ENCODE data around the gene TNFRSF12A.

Gene TNFRSF12A

GRCh38 chr16:3012828-3013420 lies 7.2 kb upstream of the TNFRSF12A start, which contains the start of gene CLDN9:
CLDN9 (plus strand) TSS chr16:3012923; CDS start chr16:3013363, 440 bp downstream.
- no peak for DNase-seq

- DNase-seq, result no peak
Measured at GRCh38 chr16:3013491-3013951, 6.6 kb upstream of the TNFRSF12A start.

GRCh38 chr16:3013998-3014690 lies 6.0 kb upstream of the TNFRSF12A start:
- DNase-seq, result no peak

GRCh38 chr16:3014971-3015370 lies 5.2 kb upstream of the TNFRSF12A start:
- DNase-seq, result no peak

- DNase-seq, result no peak
Measured at GRCh38 chr16:3015865-3016521, 4.2 kb upstream of the TNFRSF12A start.

- no peak for DNase-seq
Measured at GRCh38 chr16:3017344-3017743, 2.8 kb upstream of the TNFRSF12A start.

- DNase-seq, result no peak
Measured at GRCh38 chr16:3017794-3018506, 2.2 kb upstream of the TNFRSF12A start, which contains the start of gene CLDN6. CLDN6 (minus strand) TSS chr16:3018183; CDS start chr16:3016021, 2,162 bp downstream.

- DNase-seq, result no peak
Measured at GRCh38 chr16:3019594-3020246, 448 bp upstream of the TNFRSF12A start.

GRCh38 chr16:3020604-3021448 lies 658 bp downstream of the TNFRSF12A start:
- DNase-seq, result peak; percentile 72

- peak; percentile 68 for DNase-seq
Measured at GRCh38 chr16:3021449-3022207, 1.5 kb downstream of the TNFRSF12A start.

- peak; percentile 67 for DNase-seq
Measured at GRCh38 chr16:3022208-3022683, 2.1 kb downstream of the TNFRSF12A start.

GRCh38 chr16:3022684-3023414 lies 2.7 kb downstream of the TNFRSF12A start:
- no peak for DNase-seq

GRCh38 chr16:3023415-3023668 lies 3.2 kb downstream of the TNFRSF12A start:
- no peak for DNase-seq

- peak; percentile 96 for DNase-seq
Measured at GRCh38 chr16:3023669-3024478, 3.7 kb downstream of the TNFRSF12A start, which contains the start of the genes HCFC1R1 and THOC6. HCFC1R1 (minus strand) TSS chr16:3023942; CDS start chr16:3023941, 1 bp downstream. THOC6 (plus strand) TSS chr16:3024035; CDS start chr16:3024327, 292 bp downstream.

- DNase-seq, result no peak
Measured at GRCh38 chr16:3025032-3026002, 5.1 kb downstream of the TNFRSF12A start.

GRCh38 chr16:3026003-3026378 lies 5.8 kb downstream of the TNFRSF12A start:
- DNase-seq, result no peak

GRCh38 chr16:3026609-3027488 lies 6.7 kb downstream of the TNFRSF12A start:
- no peak for DNase-seq

Data from CD4-positive, alpha-beta T cell treated with Interleukin-17A for 1 hour (primary cell).